GM23338 (cell line): Measurements from ENCODE around the gene TUBB. TPM values are rescaled to one million over a fixed set of nuclear protein-coding genes. Genes with fewer than 3 reads are reported as not detected.

ENCODE experiments used
- ATAC-seq: fragments of 200-7000 bp; cut with Tn5 transposase; 3 replicates; pipeline ENCODE4 v1.9.1; 2020
- DNase-seq: peaks from one replicate; pipeline ENCODE4 v3.0.0-alpha.2; 2015; ENCODE audit warnings: low spot score
- H2AFZ ChIP-seq: fragments of 200-600 bp; sonication (generic); 2 replicates; pipeline ENCODE4 v1.8.0; 2016; ENCODE audit warnings: antibody characterized with exemption, mild to moderate bottlenecking, moderate library complexity
- H3F3A ChIP-seq: fragments of 200-600 bp; sonication (generic); replicated peaks from 2 replicates; pipeline ENCODE4 v1.8.0; 2017; ENCODE audit warnings: antibody characterized with exemption, mixed run types, low read depth
- H3K27ac ChIP-seq: fragments of 200-600 bp; sonication (generic); 2 replicates; pipeline ENCODE4 v1.6.1; 2016; ENCODE audit warnings: low read depth
- H3K27me3 ChIP-seq: fragments of 200-600 bp; sonication (generic); 2 replicates; pipeline ENCODE4 v1.8.0; 2016; ENCODE audit warnings: mild to moderate bottlenecking, mixed run types, moderate library complexity; ENCODE audit not compliant: insufficient read depth
- H3K36me3 ChIP-seq: fragments of 200-600 bp; sonication (generic); 2 replicates; pipeline ENCODE4 v1.8.0; 2016; ENCODE audit warnings: mild to moderate bottlenecking; ENCODE audit not compliant: insufficient read depth
- H3K4me1 ChIP-seq: fragments of 200-600 bp; sonication (generic); 2 replicates; pipeline ENCODE4 v1.8.0; 2016; ENCODE audit warnings: mild to moderate bottlenecking, moderate library complexity; ENCODE audit not compliant: insufficient read depth
- H3K4me2 ChIP-seq: fragments of 200-600 bp; sonication (generic); 2 replicates; pipeline ENCODE4 v1.7.1; 2017; ENCODE audit warnings: mixed run types
- H3K4me3 ChIP-seq: fragments of 200-600 bp; sonication (generic); 2 replicates; pipeline ENCODE4 v1.6.1; 2016; ENCODE audit warnings: mixed run types
- H3K79me2 ChIP-seq: fragments of 200-600 bp; sonication (generic); replicated peaks from 2 replicates; pipeline ENCODE4 v1.8.0; 2017; ENCODE audit warnings: mild to moderate bottlenecking; ENCODE audit not compliant: insufficient read depth
- H3K9me2 ChIP-seq: fragments of 200-600 bp; sonication (generic); 2 replicates; pipeline ENCODE4 v1.8.0; 2017; ENCODE audit not compliant: insufficient read depth
- H4K20me1 ChIP-seq: fragments of 200-600 bp; sonication (generic); replicated peaks from 2 replicates; pipeline ENCODE4 v1.8.0; 2017; ENCODE audit warnings: mild to moderate bottlenecking; ENCODE audit not compliant: insufficient read depth
- H3K27ac Mint-ChIP-seq: 2 replicates; pipeline ENCODE4 v1.8.0; 2020; ENCODE audit warnings: inconsistent platforms, mild to moderate bottlenecking, moderate library complexity, mixed read lengths
- H3K27me3 Mint-ChIP-seq: 3 replicates; pipeline ENCODE4 v1.8.0; 2022; ENCODE audit warnings: low read depth, mild to moderate bottlenecking, moderate library complexity, mixed read lengths, inconsistent platforms; ENCODE audit not compliant: insufficient read depth, poor library complexity
- H3K36me3 Mint-ChIP-seq: 3 replicates; pipeline ENCODE4 v1.8.0; 2021; ENCODE audit warnings: low read depth, mild to moderate bottlenecking, inconsistent platforms, moderate library complexity, mixed read lengths
- H3K4me1 Mint-ChIP-seq: 3 replicates; pipeline ENCODE4 v1.8.0; 2020; ENCODE audit warnings: mild to moderate bottlenecking, inconsistent platforms, mixed read lengths
- H3K4me3 Mint-ChIP-seq: 3 replicates; pipeline ENCODE4 v1.8.0; 2021; ENCODE audit warnings: moderate library complexity, mild to moderate bottlenecking, inconsistent platforms, mixed read lengths
- H3K9me3 Mint-ChIP-seq: 3 replicates; pipeline ENCODE4 v1.8.0; 2020; ENCODE audit warnings: moderate library complexity, mild to moderate bottlenecking, inconsistent platforms, mixed read lengths
- CREB1 ChIP-seq: fragments of 250-450 bp; sonication (Bioruptor Pico); IDR thresholded peaks from 2 replicates; pipeline ENCODE4 v1.5.0; 2020; ENCODE audit warnings: low read depth, mild to moderate bottlenecking, moderate library complexity
- EZH2 ChIP-seq: fragments of 200-600 bp; sonication (generic); IDR thresholded peaks from one replicate; pipeline ENCODE4 v1.8.0; 2017; ENCODE audit warnings: antibody characterized with exemption, mild to moderate bottlenecking, low read depth; ENCODE audit not compliant: unreplicated experiment
- EZH2phosphoT487 ChIP-seq: fragments of 200-600 bp; sonication (generic); IDR thresholded peaks from one replicate; pipeline ENCODE4 v1.8.1; 2018; ENCODE audit warnings: antibody characterized with exemption; ENCODE audit not compliant: unreplicated experiment
- POLR2AphosphoS5 ChIP-seq: IDR thresholded peaks from 2 replicates; pipeline ENCODE4 v1.6.1; 2016; ENCODE audit warnings: antibody characterized with exemption, low read depth
- STAT1 ChIP-seq: IDR thresholded peaks from one replicate; pipeline ENCODE4 v1.6.1; 2016; ENCODE audit warnings: antibody characterized with exemption; ENCODE audit not compliant: unreplicated experiment
- ZNF114 ChIP-seq: fragments of 250-450 bp; sonication (Bioruptor Pico); IDR thresholded peaks from 2 replicates; pipeline ENCODE4 v1.5.0; 2020; ENCODE audit warnings: mild to moderate bottlenecking, moderate library complexity
- ZNF331 ChIP-seq: fragments of 250-450 bp; sonication (Bioruptor Pico); IDR thresholded peaks from 2 replicates; pipeline ENCODE4 v1.5.0; 2020; ENCODE audit warnings: low read depth, mild to moderate bottlenecking, moderate library complexity
- polyA plus RNA-seq: library from polyadenylated mRNA; unstranded; fragments of >200 nt; fragmentation: Nextera tagmentation; extraction: Ambion mirVana; gene quantifications from 2 replicates; pipeline ENCODE4 v1.2.1, GENCODE V29; 2016
- total RNA-seq: library from RNA; depleted of rRNA; stranded (reverse); fragments of >200 nt; shearing (Covaris generic); gene quantifications from 2 replicates; pipeline ENCODE4 v1.2.3, GENCODE V29; 2014
- TF ChIP-seq, protein P1 (sequence below), 2 experiments: fragments of 200-600 bp in 1 of 2; sonication (generic) in 1 of 2; conservative IDR thresholded peaks; 2 replicates each; pipeline versions ENCODE4 v1.5.1 to v1.6.1; 2016 to 2017; ENCODE audit warnings: antibody characterized with exemption in 2 of 2, low read depth in 2 of 2, mild to moderate bottlenecking in 2 of 2, moderate library complexity in 1 of 2
- TF ChIP-seq, protein P2 (sequence below): IDR thresholded peaks from 2 replicates; pipeline ENCODE4 v1.6.1; 2016; ENCODE audit warnings: antibody characterized with exemption
- TF ChIP-seq, protein P3 (sequence below): IDR thresholded peaks from one replicate; pipeline ENCODE4 v1.6.1; 2018; ENCODE audit warnings: antibody characterized with exemption; ENCODE audit not compliant: unreplicated experiment

TUBB gene
- total and polyA plus RNA-seq, 2 experiments from 2014 or later = 1,041 to 1,704 TPM

DNA sequence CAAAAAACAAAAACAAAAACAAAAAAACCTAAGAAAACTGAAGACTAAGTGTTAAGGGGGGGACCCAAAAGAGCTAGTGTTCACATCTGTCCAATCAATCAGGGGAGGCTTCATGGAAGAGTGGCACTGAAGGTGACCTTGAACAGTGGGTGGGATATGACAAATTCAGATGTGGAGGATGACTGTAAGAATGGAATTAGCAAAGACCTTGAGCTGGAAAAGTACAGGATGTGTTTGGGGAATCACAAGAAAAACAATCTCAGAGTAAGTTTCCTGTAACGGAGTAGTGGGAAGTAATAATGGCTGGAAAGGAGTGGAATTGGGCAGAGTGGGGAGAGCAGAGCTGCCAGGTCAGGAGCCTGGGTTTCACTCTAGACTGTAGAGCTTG, 27.1 kb downstream of the TUBB start:
- Histone ChIP-seq H3K27me3 (peaks cover 8% of the 10 kb centered on the region), H4K20me1 (peaks cover 4% of the 10 kb centered on the region), H2AFZ (no peak overlapping the region), H3K36me3 (no peaks in the 10 kb centered on the region), H3K27ac (no peak overlapping the region), H3K4me3 (no peak overlapping the region), H3K79me2 (0 out of 2 replicates have a peak, but pooled peaks cover 4% of the 10 kb centered on the region), H3K9me2 (no peaks in the 10 kb centered on the region), H3K4me2 (no peak overlapping the region), H3F3A (peaks cover 13% of the 10 kb centered on the region), H3K4me1 (peaks cover 15% of the 10 kb centered on the region)
- Mint-ChIP-seq H3K36me3 (peaks cover 4% of the 10 kb centered on the region), H3K27ac (no peak overlapping the region), H3K9me3 (no peaks in the 10 kb centered on the region; the same call in 2 of the 3 replicates), H3K27me3 (peaks cover 16% of the 10 kb centered on the region), H3K4me1 (peaks cover 20% of the 10 kb centered on the region), H3K4me3 (no peak overlapping the region; the same call in 2 of the 3 replicates)
- DNase-seq = no peak
- TF ChIP-seq EZH2phosphoT487 = no peak
- TF ChIP-seq, protein P1, sequence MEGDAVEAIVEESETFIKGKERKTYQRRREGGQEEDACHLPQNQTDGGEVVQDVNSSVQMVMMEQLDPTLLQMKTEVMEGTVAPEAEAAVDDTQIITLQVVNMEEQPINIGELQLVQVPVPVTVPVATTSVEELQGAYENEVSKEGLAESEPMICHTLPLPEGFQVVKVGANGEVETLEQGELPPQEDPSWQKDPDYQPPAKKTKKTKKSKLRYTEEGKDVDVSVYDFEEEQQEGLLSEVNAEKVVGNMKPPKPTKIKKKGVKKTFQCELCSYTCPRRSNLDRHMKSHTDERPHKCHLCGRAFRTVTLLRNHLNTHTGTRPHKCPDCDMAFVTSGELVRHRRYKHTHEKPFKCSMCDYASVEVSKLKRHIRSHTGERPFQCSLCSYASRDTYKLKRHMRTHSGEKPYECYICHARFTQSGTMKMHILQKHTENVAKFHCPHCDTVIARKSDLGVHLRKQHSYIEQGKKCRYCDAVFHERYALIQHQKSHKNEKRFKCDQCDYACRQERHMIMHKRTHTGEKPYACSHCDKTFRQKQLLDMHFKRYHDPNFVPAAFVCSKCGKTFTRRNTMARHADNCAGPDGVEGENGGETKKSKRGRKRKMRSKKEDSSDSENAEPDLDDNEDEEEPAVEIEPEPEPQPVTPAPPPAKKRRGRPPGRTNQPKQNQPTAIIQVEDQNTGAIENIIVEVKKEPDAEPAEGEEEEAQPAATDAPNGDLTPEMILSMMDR (conservative IDR thresholded peaks at IDR 0.05; ENCODE audit: low read depth in 2 of 2) = no peak
- TF ChIP-seq, protein P2, sequence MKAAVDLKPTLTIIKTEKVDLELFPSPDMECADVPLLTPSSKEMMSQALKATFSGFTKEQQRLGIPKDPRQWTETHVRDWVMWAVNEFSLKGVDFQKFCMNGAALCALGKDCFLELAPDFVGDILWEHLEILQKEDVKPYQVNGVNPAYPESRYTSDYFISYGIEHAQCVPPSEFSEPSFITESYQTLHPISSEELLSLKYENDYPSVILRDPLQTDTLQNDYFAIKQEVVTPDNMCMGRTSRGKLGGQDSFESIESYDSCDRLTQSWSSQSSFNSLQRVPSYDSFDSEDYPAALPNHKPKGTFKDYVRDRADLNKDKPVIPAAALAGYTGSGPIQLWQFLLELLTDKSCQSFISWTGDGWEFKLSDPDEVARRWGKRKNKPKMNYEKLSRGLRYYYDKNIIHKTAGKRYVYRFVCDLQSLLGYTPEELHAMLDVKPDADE = no peak
- no peak for ATAC-seq

DNA sequence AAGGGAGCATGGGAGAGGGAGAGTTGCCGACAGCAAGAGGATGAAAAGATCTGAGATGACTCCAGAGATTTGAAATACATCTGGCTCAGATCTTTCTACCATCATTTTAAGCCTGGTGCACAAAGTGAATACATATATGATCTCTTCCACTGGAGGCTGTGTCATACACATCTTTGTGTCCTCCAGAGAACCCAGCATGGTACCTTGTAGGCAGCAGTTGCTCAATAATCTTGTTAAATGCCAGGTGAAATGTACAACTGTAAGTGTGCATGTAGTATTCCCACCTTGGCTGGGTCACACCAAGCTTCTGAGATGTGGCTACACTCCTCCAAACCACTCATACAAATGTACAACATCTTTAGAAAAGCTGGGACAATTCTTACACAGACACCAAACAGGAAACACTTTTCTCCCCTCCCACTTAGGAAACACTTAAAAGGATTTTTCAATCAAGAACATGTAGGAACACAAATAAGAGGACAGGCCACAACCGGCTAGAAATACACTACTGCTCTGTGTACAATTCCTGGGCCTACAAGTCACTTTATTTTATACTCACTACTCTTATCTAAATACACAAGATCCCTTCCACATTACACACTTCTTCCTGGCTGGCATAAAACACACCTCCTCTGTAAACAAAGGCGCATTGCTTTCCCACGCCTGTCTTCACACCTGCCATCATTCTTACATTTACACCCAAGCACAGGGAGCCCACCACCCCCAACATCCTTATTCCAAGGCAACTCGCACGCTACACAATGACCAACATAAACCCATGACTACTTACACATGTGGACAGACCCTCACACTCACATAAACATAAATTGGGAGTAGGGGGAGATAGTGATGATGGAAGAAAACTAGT, 28.0 kb downstream of the TUBB start:
- peaks cover 20% of the 10 kb centered on the region for H3K27me3 Mint-ChIP-seq
- no peaks in the 10 kb centered on the region; the same call in 2 of the 3 replicates for H3K9me3 Mint-ChIP-seq
- no peaks in the 10 kb centered on the region for H3K9me2 ChIP-seq
- ATAC-seq (no peak), DNase-seq (no peak)
- H3K36me3 Mint-ChIP-seq = peaks cover 4% of the 10 kb centered on the region
- no peak overlapping the region for H3K4me3 ChIP-seq
- H3K4me1 Mint-ChIP-seq = peaks cover 20% of the 10 kb centered on the region
- H3K27ac Mint-ChIP-seq = no peak overlapping the region
- peaks cover 4% of the 10 kb centered on the region for H4K20me1 ChIP-seq
- peaks cover 9% of the 10 kb centered on the region for H3F3A ChIP-seq
- H3K27me3 ChIP-seq = peaks cover 7% of the 10 kb centered on the region
- H3K27ac ChIP-seq = no peak overlapping the region
- peaks cover 14% of the 10 kb centered on the region for H3K4me1 ChIP-seq
- H3K4me3 Mint-ChIP-seq = no peak overlapping the region
- peak overlapping the region; percentile 43; the same call in 1 of the 2 replicates for H2AFZ ChIP-seq
- H3K4me2 ChIP-seq = no peak overlapping the region
- no peaks in the 10 kb centered on the region for H3K36me3 ChIP-seq
- 0 out of 2 replicates have a peak, but pooled peaks cover 4% of the 10 kb centered on the region for H3K79me2 ChIP-seq
- TF ChIP-seq EZH2 = no peak
- no peak for TF ChIP-seq POLR2AphosphoS5
- TF ChIP-seq CREB1 (CRISPR knock-in tag) = no peak
- TF ChIP-seq ZNF331 (CRISPR knock-in tag) = no peak
- TF ChIP-seq STAT1 = no peak
- TF ChIP-seq, protein P3, sequence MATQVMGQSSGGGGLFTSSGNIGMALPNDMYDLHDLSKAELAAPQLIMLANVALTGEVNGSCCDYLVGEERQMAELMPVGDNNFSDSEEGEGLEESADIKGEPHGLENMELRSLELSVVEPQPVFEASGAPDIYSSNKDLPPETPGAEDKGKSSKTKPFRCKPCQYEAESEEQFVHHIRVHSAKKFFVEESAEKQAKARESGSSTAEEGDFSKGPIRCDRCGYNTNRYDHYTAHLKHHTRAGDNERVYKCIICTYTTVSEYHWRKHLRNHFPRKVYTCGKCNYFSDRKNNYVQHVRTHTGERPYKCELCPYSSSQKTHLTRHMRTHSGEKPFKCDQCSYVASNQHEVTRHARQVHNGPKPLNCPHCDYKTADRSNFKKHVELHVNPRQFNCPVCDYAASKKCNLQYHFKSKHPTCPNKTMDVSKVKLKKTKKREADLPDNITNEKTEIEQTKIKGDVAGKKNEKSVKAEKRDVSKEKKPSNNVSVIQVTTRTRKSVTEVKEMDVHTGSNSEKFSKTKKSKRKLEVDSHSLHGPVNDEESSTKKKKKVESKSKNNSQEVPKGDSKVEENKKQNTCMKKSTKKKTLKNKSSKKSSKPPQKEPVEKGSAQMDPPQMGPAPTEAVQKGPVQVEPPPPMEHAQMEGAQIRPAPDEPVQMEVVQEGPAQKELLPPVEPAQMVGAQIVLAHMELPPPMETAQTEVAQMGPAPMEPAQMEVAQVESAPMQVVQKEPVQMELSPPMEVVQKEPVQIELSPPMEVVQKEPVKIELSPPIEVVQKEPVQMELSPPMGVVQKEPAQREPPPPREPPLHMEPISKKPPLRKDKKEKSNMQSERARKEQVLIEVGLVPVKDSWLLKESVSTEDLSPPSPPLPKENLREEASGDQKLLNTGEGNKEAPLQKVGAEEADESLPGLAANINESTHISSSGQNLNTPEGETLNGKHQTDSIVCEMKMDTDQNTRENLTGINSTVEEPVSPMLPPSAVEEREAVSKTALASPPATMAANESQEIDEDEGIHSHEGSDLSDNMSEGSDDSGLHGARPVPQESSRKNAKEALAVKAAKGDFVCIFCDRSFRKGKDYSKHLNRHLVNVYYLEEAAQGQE = no peak
- TF ChIP-seq, protein P1 (conservative IDR thresholded peaks at IDR 0.05; ENCODE audit: low read depth in 2 of 2) = no peak
- TF ChIP-seq EZH2phosphoT487 = no peak
- TF ChIP-seq, protein P2 = no peak
- TF ChIP-seq ZNF114 = no peak
